NT2/D1 (cell line): Measurements from ENCODE around the gene STH.

Experiments used
- SUZ12 ChIP-seq: IDR thresholded peaks from 2 replicates; pipeline ENCODE4 v1.6.1; 2011; ENCODE audit not compliant: insufficient read length, insufficient read depth; ENCODE audit errors: extremely low read depth
- YY1 ChIP-seq: IDR thresholded peaks from 2 replicates; pipeline ENCODE4 v1.6.1; 2011; ENCODE audit not compliant: insufficient read length, insufficient read depth
- ZNF274 ChIP-seq: IDR thresholded peaks from 2 replicates; pipeline ENCODE4 v1.6.1; 2011; ENCODE audit warnings: mild to moderate bottlenecking, low read depth, low read length

GRCh38 chr17:46008591-46008990 lies 9.5 kb downstream of the STH start:
- no peak for TF ChIP-seq SUZ12
- TF ChIP-seq YY1, result no peak
- TF ChIP-seq ZNF274, result no peak
